ENCODE data around the gene HACL1. TPM values are rescaled to one million over a fixed set of nuclear protein-coding genes. Genes with fewer than 3 reads are reported as not detected.
"Not testable (repeated sequence)": the region's sequence is repeated elsewhere in the genome, so short reads cannot be mapped to it uniquely, and the experiment has no call there.

The HACL1 gene
- total RNA-seq, 3 donors from 2014 or later: 27.7 to 40.3 (median 28.8) TPM

DNA sequence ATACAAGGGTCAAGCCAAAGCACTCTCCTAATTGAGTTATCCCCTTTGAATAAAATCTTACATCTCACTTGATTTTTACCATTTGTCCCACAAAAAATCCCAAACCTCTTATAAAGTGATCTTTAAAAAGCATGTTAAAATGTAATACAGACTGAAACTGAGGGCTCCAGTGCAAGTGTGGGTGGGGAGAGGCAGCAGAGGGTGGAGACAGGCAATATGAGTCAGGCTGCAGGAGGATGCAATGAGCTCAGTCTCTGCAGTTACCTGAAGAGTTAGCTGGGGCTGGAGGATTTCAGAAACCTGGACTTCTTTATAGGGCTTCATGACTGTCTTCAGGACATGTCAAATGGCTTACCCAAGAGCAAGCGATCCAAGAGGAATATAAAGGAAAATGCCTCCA, 65.6 kb downstream of the HACL1 start:
- TF ChIP-seq, protein P1, sequence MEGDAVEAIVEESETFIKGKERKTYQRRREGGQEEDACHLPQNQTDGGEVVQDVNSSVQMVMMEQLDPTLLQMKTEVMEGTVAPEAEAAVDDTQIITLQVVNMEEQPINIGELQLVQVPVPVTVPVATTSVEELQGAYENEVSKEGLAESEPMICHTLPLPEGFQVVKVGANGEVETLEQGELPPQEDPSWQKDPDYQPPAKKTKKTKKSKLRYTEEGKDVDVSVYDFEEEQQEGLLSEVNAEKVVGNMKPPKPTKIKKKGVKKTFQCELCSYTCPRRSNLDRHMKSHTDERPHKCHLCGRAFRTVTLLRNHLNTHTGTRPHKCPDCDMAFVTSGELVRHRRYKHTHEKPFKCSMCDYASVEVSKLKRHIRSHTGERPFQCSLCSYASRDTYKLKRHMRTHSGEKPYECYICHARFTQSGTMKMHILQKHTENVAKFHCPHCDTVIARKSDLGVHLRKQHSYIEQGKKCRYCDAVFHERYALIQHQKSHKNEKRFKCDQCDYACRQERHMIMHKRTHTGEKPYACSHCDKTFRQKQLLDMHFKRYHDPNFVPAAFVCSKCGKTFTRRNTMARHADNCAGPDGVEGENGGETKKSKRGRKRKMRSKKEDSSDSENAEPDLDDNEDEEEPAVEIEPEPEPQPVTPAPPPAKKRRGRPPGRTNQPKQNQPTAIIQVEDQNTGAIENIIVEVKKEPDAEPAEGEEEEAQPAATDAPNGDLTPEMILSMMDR (IDR thresholded peaks at IDR 0.05): no peak
- TF ChIP-seq POLR2AphosphoS5 (IDR thresholded peaks at IDR 0.05): no peak
- TF ChIP-seq POLR2A (IDR thresholded peaks at IDR 0.05): no peak
- intact Hi-C loops (cut with DNase I; ENCODE audit: low total_unique reads): no loop called here
- H3K4me1 ChIP-seq: no peaks in the 10 kb centered on the region

DNA sequence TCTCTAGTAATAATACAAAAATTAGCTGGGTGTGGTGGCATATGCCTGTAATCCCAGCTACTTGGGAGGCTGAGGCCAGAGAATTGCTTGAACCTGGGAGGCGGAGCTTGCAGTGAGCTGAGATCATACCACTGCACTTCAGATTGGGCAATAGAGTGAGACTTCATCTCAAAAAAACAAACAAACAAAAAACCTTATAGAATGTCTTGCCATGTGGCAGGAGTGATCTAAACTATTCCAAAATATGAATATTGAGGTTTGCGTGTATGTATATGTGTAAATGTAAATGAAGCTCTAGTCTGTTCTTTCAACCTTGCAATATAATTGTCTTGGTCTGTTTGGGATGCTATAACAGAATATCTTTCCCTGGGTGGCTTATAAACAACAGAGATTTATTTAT, 68.8 kb downstream of the HACL1 start:
- H3K27ac ChIP-seq; H3K27me3 ChIP-seq; H3K36me3 ChIP-seq; DNase-seq (ENCODE audit: low spot score in 2 of 2); H3K4me3 ChIP-seq; H3K4me1 ChIP-seq; intact Hi-C loops (cut with DNase I; ENCODE audit: low total_unique reads); H3K9me3 ChIP-seq: not testable (repeated sequence)

More for the DNA sequence above, 65.6 kb downstream of the HACL1 start:
- Histone ChIP-seq H3K9me3 (no peaks in the 10 kb centered on the region), H3K36me3 (no peaks in the 10 kb centered on the region), H3K4me3 (no peak overlapping the region), H3K27me3 (no peaks in the 10 kb centered on the region), H3K27ac (no peak overlapping the region)
- no peak for DNase-seq (ENCODE audit: low spot score in 2 of 2)

DNA sequence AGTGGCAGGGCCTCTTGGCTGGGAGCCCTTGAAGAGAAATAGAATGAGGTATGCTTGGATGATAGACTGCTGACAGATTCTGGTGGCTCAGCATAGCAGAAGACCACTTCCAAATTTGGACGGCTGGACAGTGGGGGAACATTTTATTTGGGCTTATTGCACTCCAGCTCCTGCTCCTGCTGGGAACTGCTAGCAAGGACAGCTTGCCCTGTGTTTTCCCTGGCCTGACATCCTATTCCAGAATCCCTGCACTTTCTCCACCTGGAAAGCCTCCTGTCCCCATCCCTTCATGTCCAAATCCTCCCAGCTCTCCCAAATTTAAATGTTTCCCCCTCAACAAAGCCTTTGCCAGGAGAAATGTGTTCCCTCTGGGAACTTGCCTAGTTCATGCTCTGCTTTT, 70.0 kb downstream of the HACL1 start:
- H3K27ac ChIP-seq: no peak overlapping the region
- no peak for DNase-seq (ENCODE audit: low spot score in 2 of 2)
- H3K9me3 ChIP-seq: no peaks in the 10 kb centered on the region
- intact Hi-C loops (cut with DNase I; ENCODE audit: low total_unique reads): no loop called here
- no peaks in the 10 kb centered on the region for H3K27me3 ChIP-seq
- no peaks in the 10 kb centered on the region for H3K4me1 ChIP-seq
- TF ChIP-seq POLR2A (IDR thresholded peaks at IDR 0.05) (no peak), POLR2AphosphoS5 (IDR thresholded peaks at IDR 0.05) (no peak)
- TF ChIP-seq, protein P1 (IDR thresholded peaks at IDR 0.05): no peak
- H3K36me3 ChIP-seq: no peaks in the 10 kb centered on the region
- no peak overlapping the region for H3K4me3 ChIP-seq

DNA sequence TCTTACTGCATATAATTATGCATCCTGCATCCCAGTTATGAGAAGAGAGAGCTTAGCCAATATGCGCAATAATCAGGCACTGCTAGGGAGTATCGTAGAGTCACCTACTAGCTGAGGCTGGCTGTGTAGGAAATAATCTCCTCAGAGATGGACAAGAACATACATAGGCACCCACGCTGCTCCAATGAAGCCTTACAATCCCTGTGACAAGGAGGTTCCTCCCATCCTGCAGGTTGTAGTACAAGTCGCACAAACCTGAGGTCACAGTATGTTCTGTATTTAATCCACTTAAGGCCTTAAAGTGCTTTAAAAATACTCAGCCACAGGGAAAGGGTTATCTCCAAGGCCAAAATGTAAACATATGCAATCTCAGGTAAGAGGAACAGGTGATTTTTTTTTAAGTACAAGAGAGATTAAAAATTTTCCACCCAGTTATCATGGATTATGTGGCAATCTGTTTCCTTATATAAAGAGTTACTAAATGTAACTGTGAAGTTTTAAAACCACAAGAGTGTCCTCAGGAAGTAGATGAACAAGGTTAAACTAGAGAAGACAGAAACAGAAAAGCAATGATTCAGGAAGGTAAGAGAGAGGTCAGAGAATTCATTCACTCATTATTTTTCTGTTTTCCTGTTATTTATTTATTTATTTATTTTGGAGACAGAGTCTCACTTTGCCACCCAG, 72.4 kb downstream of the HACL1 start:
- no peak overlapping the region for H3K4me3 ChIP-seq
- no peaks in the 10 kb centered on the region for H3K9me3 ChIP-seq
- H3K36me3 ChIP-seq: no peaks in the 10 kb centered on the region
- no peak for DNase-seq (ENCODE audit: low spot score in 2 of 2)
- H3K27ac ChIP-seq: no peak overlapping the region
- intact Hi-C loops (cut with DNase I; ENCODE audit: low total_unique reads): no loop called here
- H3K27me3 ChIP-seq: no peaks in the 10 kb centered on the region
- H3K4me1 ChIP-seq: no peaks in the 10 kb centered on the region
- TF ChIP-seq, protein P1 (IDR thresholded peaks at IDR 0.05): no peak
- TF ChIP-seq POLR2AphosphoS5 (IDR thresholded peaks at IDR 0.05) (no peak), POLR2A (IDR thresholded peaks at IDR 0.05) (no peak)

DNA sequence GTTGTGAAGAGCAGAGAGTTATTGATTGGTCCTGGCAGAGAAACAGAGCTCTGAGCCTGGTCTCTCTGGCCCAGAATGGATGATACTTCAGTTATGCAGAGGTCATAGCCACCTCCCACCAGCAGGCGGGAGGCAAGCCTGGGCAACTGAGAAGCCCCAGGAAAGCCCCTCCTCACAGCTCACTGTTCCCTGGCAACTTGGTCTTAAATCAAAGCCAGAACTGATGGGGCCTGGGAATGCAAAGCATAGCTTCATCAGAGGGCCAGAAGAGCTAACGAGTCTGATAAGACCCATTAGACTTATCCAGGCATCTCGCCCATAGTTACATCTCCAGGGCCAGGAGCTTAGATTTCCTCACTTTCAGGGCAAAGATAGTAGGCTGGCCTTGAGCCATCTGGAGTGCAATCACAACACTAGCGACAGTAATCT, 74.3 kb downstream of the HACL1 start:
- Histone ChIP-seq H3K9me3 (no peaks in the 10 kb centered on the region), H3K36me3 (no peaks in the 10 kb centered on the region), H3K27ac (no peak overlapping the region), H3K4me3 (no peak overlapping the region), H3K27me3 (no peaks in the 10 kb centered on the region), H3K4me1 (no peaks in the 10 kb centered on the region)
- DNase-seq (ENCODE audit: low spot score in 2 of 2): no peak
- no peak for TF ChIP-seq POLR2AphosphoS5 (IDR thresholded peaks at IDR 0.05)
- TF ChIP-seq POLR2A (IDR thresholded peaks at IDR 0.05): no peak
- intact Hi-C loops (cut with DNase I; ENCODE audit: low total_unique reads): no loop called here

DNA sequence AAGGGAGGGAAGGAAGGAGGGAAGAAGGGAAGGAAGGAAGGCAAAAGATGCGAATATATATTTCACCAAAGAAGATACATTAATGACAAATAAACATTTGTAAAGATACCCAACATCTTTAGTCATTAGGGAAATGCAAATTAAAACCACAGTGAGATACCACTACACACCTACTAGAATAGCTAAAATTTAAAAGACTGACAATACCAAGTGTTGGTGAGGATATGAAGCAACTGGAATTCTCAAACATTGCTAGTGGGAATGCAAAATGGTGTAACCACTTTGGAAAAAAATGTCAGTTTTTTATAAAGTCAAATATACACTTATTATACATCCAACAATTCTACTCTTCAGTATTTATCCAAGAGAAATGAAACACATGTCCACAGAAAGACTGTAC, 75.6 kb downstream of the HACL1 start:
- Histone ChIP-seq H3K27ac (no peak overlapping the region), H3K27me3 (no peaks in the 10 kb centered on the region), H3K4me3 (no peak overlapping the region), H3K9me3 (no peaks in the 10 kb centered on the region), H3K4me1 (no peaks in the 10 kb centered on the region), H3K36me3 (no peaks in the 10 kb centered on the region)
- intact Hi-C loops (cut with DNase I; ENCODE audit: low total_unique reads): no loop called here
- TF ChIP-seq, protein P1 (IDR thresholded peaks at IDR 0.05): no peak
- TF ChIP-seq POLR2AphosphoS5 (IDR thresholded peaks at IDR 0.05) (no peak), POLR2A (IDR thresholded peaks at IDR 0.05) (no peak)
- DNase-seq (ENCODE audit: low spot score in 2 of 2): no peak
